GM19468 (cell line): ENCODE data around the gene ATF5.

ENCODE experiments used
- ATAC-seq: cut with Tn5 transposase; IDR thresholded peaks from one replicate; pipeline ENCODE4 v1.9.1; 2021; ENCODE audit warnings: mild to moderate bottlenecking, moderate library complexity, moderate number of reproducible peaks; ENCODE audit not compliant: unreplicated experiment; ENCODE audit errors: extremely low read depth

ATF5 gene

GRCh38 chr19:49894011-49894664 is 34.9 kb upstream of the ATF5 start:
- no peak for ATAC-seq

- no peak for ATAC-seq
Observed at GRCh38 chr19:49894879-49895565, 34.0 kb upstream of the ATF5 start.

DNA sequence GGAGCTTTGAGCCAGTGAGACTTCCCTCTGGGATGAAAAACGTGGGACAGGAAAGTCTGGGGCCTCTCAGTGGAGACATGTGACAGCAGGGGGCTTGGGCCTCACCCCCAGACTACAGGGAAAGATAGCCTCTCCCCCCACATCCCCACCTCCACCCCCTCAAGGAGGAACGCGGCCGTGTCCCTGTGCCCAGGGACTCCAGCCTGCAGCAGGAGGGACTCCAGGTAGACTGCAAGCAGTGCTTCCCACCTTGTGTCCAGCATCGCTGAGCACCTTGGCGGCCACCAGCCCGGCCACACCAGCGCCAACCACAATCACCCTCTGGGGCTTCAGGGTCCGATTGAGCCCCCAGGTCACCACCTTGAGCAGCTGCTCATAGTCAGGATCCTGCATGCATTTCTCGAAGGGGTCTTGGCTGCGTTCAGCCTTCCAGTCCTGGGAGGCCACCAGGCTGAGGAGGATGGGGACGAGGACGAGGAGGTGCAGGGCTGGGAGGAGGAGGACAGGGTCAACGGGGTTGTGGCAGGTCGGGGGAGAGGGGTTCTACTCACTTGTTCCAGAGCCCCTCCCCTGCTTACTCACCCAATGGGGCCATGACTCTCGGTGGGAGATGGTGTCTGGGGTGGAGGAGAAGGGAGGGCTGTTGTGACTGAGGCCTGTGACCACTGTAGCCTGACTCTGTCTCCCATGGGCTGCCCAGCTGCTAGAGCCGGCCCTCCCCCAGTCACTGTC is 33.3 kb upstream of the ATF5 start:
- no peak for ATAC-seq

DNA sequence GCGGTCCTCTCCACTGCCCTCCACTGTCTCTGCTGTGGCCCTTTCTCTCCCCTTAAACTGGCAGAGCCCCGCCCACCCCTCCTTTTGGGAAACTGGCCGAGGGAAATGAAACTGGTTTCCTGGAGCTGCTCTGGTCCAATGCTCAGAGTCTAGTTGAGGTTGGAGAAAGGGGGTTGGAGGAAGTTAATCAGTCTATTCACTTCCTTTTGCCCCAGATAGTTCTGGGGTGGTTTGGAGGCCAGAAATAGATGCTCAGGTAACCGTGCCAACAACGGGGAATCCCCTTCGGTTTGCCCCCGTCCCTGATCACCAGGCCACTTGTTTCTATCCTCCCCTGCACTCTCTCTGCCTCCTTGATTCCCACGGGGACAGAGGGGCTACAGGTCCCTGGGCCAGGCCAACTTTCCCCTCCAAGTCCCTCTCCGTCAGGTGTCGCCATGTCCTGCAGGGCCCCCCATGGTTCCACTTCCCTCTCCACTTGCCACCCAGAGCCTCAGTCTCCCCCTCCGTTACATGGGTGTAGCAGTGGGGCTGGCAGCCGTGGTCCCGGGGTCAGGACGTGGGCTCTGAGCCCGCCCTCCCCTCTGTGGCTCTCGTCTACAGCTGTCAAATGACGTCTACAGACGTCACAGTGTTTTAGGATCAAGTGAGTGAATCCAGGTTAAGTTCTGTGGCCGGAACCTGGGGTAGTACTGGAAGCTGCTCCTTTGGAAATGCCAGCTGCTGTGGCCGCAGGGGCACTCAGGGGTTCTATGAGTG is 32.0 kb upstream of the ATF5 start, which contains the start of gene IL4I1:
TSS of gene IL4I1 (minus strand) at position 25 of the 759 bp plus-strand sequence. CDS start 727 bp downstream, outside the sequence.
- no peak for ATAC-seq

- ATAC-seq, result no peak
Observed at GRCh38 chr19:49904136-49904535, 24.9 kb upstream of the ATF5 start.

- no peak for ATAC-seq
Observed at GRCh38 chr19:49906879-49907564, 22.0 kb upstream of the ATF5 start.

- ATAC-seq, result no peak
Observed at GRCh38 chr19:49907745-49908446, 21.1 kb upstream of the ATF5 start.

DNA sequence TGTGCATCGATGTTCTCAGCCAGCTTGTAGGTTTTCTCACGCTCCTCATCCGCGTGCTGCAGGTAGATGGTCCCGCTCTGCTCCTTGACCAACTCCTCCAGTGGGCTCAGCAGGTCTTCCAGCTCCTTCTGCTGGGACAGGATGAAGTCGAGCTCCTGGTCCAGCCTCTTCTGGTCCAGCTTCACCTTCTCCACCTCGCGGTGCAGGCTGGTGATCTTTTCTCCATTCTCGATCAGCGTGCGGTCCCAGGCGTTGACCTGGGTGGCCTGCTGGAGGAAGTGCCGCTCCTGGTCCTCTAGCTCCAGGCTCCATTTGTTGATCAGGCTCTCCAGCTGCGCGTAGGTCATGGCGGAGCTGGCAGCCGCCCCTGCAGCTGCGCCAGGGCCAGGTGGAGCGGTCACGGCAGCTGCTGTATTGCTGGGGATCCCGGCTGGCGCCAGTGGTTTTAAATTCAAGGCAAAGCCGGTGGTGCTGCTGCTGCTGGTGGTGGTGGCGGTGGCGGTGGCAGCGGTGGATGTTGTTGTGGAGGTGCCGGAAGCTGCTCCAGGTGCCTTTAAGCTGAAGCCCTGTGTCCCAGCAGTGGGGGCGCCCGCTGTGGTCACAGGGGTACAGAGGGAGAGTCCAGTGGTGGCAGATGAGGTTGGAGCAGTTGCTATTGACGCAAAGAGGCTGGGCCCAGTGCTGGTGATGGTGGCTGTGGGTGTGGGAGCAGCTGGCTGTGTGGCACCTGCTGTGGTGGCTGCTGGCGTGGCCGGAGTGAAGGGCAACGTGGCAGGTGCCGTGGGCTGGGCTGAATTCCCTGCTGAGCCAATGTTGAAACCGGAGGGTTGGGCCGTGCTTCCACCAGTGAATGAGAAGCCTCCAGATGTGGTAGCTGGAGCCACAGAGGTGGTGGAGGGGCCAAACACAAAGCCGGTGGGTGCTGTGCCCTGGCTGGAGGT is 20.3 kb upstream of the ATF5 start:
- ATAC-seq, result no peak

DNA sequence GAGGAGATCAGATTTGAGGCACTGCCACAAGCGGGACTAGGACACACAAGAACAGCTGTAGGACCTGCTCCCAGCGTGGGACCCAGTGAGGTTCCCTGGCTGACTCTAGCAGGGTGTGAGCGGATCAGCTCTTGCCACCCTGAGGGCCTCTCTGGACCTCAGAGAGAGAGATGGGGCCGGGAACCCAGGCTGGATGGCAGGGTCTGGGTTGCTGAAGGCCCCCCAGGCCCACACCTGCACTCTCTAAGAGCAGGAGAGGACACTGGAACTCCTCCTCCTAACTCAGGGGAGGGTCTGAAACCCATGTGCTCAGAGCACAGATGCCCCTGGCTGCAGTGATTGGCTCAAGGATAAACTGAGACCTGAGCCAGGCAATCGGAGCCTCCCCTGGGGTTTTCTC is 18.8 kb upstream of the ATF5 start:
- ATAC-seq, result no peak

DNA sequence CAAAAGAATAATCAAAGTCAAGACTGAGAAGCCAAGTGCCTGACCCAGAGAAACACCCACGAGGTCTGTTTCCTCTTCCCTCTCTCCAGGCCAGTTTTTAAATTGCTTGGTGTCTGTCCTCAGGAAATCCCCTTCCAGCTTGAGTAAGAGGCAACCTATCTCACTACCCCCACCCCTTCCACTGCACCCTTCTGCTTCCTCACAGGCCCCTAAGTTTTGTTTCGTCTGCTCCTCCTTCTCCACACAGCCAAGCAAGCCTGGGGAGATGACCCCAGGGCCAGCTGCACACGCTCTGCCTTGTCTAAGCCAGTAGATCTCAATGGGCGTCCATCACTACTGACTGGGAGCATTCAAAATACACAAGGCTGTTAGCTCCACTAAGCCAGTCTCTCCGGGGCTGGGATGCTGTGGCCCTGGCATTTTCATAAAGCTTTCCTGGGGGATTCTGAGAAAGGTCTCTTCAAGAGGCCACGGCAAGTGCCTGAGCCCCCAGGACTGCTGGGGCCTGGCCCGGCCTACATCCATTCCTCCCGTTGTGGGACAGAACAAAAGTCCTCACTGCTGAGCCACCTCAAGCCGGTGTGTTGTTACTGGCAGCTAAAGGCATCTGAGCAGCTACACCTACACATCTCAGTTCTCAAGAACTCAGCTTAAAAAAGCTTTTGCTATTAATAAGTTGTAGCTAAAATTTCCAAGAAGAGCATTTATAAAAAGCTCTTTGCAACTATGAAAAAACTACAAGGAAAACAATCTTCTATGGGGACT is 17.4 kb upstream of the ATF5 start:
- no peak for ATAC-seq

- no peak for ATAC-seq
Observed at GRCh38 chr19:49912965-49913685, 15.9 kb upstream of the ATF5 start.

DNA sequence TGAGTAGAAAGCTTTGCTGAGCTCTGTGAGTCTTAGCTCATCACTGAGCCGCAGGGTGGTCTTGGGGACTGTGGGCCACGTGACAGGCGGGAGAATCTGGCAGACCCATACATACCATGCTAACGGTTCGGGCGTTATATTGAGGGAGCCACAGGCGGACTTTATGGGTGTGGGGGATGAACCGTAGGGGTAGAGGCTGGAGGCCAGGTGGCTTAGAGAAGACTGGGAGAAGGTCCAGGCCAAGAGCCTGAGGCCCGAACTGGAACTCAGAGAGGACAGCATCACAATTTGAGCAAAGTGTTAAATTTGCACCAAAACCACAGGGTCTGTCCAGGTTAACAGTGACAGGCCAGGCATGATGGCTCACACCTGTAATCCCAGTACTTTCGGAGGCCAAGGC is 15.3 kb upstream of the ATF5 start:
- ATAC-seq, result no peak

GRCh38 chr19:49915271-49915670 is 13.7 kb upstream of the ATF5 start:
- no peak for ATAC-seq

GRCh38 chr19:49916839-49917733 is 11.9 kb upstream of the ATF5 start:
- ATAC-seq, result no peak

DNA sequence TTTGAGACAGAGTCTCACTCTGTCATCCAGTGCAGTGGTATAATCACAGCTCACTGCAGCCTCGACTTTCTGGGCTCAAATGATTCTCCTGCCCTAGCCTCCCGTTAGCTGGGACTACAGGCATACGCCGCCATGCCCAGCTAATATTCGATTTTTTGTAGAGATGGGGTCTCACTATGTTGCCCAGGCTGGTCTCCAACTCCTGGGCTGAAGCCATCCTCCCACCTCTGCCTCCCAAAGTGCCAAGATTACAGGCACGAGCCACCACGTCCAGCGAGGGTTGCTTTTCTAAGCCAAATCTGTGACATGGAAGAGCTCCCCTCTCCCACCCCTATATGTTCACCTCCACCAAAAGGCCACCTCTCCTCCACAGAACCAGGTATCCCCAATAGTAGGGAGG is 10.9 kb upstream of the ATF5 start:
- ATAC-seq, result no peak
